Fibroblast of skin of right biceps (primary cell): ENCODE results near the gene SEPTIN5.
A peak's percentile ranks its signal among the peaks of the same experiment; 100 is the strongest.

ENCODE experiments used
- DNase-seq: peaks from one replicate; pipeline ENCODE4 v3.0.0-alpha.2; 2013

Gene SEPTIN5

GRCh38 chr22:19750507-19751490, 36.5 kb downstream of the SEPTIN5 start:
- peak; percentile 61 for DNase-seq

GRCh38 chr22:19751497-19752245, 37.4 kb downstream of the SEPTIN5 start:
- no peak for DNase-seq

- DNase-seq = no peak
Observed at GRCh38 chr22:19753090-19753842, 39.0 kb downstream of the SEPTIN5 start.

DNA sequence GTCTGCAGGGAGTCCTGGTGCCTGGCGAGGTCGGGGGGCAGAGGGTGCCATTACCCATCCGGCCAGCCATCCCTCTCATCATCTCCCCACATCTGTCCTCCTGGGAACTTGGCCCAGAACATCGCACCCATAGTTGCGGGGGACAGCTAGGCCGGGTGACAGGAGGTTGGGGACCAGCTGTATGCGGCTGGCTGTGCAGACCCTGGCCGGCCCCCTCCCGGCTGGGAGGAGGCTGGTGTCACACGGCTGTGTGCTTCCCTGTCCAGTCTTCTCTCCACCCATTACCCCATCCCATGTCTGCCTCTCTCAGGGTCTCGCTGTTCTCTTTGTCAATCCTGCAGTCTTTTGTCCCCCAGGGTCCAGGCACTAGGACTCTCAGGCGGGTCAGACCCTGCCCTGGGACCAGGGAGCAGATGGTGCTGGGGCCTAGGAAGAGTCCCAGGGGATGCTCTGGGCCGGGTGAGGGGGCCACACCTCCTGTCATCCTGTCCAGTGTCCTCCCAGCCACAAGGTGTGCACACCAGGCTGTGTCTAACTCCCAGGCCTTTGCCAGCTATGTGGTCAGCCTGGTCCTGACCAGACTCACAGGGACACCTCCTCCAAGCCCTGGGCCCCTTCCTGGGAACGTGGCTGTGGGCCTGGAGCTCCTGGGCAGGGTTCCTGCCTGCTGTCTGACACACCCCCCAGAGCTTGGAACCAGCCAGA, 39.8 kb downstream of the SEPTIN5 start:
- DNase-seq = no peak

DNA sequence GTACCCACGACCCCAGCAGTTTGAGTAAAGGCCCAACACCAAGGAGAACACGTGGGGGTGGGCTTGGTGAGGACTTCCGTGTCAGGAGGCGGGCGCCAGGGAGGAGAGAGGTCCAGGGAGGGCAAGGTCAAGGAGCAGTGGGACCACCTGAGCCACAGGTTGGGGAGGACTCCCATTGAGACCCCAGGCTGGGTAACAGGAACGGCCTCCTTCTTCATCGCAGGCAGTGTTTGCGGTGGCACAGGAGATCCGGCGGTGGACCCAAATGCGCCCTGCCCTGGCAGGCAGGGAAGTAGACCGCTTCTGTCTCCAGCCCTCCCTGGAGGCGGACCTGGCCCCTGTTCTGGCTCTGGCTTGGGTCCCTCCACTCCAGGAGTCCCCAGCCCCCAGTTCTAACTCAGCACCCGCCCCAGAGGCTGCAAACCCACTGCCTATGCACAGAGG, 40.4 kb downstream of the SEPTIN5 start:
- no peak for DNase-seq

- DNase-seq = no peak
Observed at GRCh38 chr22:19755145-19755710, 40.9 kb downstream of the SEPTIN5 start.

- DNase-seq = no peak
Observed at GRCh38 chr22:19755722-19756287, 41.5 kb downstream of the SEPTIN5 start.

DNA sequence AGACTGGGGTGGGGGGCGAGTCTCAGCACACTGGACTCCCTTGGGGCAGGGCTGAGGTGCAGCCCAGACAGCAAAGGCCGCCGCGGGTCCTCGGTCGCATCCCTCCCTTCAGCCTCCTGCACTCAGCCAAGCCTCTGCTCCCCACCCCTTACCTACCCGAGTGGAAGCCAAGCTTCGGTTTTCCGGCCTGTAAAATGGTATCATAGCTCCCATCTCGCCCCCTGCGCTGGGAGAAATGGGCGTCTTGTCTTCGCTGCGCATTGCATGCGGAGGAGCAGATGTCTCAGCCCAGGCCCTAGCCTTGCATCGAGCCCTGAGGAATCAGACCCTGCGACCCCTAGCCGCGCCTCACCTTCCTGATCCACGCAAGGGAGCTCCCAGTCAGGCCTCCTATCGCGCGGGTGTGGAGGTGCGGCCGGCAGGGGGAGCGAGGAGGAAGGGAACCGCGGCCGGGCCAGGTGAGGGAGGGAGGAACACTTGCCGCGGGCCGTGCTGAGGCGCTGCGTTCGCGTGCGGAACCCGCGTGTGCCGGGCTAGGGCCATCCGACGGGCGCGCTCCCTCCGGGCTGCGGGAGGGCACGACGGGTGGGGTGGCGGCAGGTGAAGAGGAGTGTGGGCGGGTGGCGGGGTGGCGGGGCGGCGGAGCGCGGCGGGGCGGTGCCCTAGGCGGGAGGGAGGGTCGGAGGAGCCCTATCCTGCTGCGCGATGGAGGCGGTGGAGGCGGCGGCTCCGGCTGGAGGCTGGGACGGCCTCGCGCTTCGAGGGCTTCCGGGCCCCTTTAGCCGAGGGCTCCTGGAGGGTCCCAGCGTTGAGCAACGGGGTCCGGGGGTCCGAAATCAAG, 42.2 kb downstream of the SEPTIN5 start:
- no peak for DNase-seq

GRCh38 chr22:19757140-19757984, 43.1 kb downstream of the SEPTIN5 start:
- no peak for DNase-seq

GRCh38 chr22:19757985-19758895, 43.9 kb downstream of the SEPTIN5 start:
- no peak for DNase-seq

DNA sequence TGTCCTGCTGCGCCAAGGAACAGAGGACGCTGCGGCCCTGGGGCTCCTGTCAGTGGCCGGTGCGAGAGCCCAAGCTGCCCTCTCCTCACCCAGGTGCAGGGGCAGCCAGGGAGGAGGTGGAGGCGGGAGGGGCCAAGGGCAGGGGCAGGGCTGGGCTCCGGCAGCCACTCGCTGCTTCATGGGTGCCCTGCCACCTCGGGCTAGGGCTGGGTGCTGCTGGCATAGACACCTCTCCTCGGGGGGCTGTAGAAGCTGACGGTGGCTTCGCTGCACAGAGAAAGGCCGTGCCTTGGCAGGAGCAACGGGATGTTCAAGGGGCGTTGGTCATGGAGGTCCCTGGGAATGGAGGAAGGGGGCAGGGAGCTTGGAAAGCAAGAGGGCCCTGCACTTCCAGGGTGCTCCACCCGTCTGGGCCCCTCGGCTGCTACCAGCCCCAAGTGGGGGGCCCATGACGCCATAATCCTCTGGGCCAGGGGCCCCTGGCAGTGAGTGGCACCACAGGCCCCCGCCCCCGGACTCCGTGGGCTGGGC, 44.7 kb downstream of the SEPTIN5 start:
- no peak for DNase-seq

DNA sequence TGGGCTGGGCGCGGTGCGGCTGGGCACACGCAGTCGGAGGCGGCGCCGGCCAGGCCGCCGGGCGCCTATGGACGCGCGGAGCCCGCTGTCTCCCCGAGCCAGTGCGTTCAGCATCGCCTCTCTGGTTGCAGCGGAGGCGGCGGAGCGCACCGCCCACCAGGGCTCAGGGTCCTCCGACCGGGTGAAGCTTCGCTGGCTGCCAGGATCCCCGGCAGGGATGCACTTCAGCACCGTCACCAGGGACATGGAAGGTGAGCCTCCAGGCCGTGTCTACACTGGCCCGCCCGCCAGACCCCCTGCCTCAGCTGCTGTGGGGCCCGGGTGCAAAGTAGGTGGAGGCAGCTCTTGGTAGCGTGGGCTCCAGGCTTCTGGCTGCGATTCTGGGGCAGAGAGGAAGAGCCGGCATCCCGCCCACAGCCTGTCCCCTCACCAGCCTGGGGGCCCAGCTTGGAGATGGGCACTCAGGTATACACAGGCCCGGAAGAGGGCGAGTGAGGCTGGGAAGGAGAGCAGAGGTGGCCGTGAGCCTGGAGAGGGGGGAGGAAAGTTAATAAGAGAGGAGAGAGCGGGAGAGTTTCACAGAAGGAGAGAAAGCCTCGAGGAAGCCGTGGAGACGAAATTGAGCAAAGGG, 45.2 kb downstream of the SEPTIN5 start:
- DNase-seq = no peak

GRCh38 chr22:19760058-19760950, 46.0 kb downstream of the SEPTIN5 start, which contains the start of gene TBX1:
TSS of gene TBX1 (plus strand) at chr22:19760778. CDS start at chr22:19760844, 66 bp downstream.
- DNase-seq = no peak

DNA sequence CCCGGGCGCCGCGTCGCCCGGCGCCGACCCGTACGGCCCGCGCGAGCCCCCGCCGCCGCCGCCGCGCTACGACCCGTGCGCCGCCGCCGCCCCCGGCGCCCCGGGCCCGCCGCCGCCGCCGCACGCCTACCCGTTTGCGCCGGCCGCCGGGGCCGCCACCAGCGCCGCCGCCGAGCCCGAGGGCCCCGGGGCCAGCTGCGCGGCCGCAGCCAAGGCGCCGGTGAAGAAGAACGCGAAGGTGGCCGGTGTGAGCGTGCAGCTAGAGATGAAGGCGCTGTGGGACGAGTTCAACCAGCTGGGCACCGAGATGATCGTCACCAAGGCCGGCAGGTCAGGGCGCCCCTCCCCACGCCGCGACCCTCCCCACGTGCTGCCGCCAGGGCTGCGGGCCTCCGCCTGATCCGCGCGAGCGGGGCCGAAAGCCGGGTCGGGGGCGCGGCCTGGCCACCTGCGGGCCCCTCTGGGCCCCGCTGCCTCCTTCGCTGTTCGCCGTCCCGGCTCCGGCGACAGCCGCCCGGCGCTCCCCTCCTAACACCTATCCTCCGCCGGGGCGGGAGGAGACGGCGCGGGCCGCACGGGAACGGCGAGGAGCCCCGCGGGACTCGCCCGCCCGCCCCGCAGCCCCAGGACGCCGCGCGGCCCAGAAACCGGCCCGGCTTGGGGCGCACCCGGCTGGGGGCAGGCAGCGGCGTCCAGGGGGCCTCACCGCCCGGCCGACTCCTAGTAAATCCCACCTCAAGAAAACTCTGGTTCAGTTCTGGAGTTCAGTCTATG, 46.8 kb downstream of the SEPTIN5 start:
- DNase-seq = no peak

DNA sequence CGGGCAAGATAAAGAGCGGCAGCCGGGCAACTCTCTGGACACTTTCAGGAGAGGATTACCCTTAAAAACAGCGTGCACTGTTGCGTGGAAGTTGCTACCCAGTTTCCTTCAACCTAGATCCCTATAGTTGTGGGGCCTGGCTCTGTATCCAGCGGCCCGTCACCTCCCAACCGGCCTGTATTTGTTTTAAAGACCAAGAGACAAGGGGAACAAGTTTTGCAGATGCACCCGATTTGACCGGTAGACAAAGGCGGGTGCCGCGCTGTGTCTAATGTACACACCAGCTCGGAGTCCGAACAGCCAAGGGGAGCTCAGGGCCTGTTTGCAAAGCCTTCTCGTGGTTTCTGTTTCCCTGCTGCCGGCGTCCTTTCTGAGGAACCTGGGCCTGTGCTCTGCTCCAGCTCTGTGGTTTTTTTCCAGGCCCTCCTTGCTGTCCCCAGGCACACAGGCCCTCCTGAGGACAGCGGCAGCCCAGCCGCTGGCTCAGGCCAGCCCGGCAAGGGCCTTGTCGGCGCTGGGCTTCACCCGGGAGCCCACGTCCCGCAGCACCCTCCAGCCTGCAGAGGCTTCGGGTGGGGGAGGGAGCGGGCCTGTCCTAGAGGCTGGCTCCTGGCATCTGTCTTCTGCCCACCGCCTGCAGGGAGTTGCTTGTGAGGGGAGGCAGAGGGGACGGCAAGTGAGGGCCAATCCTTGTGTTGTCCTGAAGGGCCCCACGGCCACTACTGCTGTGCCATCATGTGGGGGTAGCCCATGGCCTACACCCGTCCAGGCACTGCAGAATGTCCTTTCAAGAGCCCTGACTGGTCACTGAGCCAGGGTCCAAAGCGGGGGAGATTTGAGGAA, 47.6 kb downstream of the SEPTIN5 start:
- DNase-seq = no peak
